Keratinocyte (primary cell): ENCODE measurements around the gene ZNF460. TPM values are rescaled to one million over a fixed set of nuclear protein-coding genes. Genes with fewer than 3 reads are reported as not detected.

Experiments used
- DNase-seq: peaks from one replicate; pipeline ENCODE4 v3.0.0-alpha.2; 2011; ENCODE audit warnings: low read depth, missing footprints, low spot score
- FAIRE-seq: peaks from 2 replicates; lab custom pipeline; 2011; peaks lifted over from hg19 to GRCh38; lab: Jason Lieb, UNC
- H2AFZ ChIP-seq: 2 replicates; pipeline ENCODE4 v1.6.0; 2012; ENCODE audit warnings: low read length, control low read depth, inconsistent platforms; ENCODE audit not compliant: control insufficient read depth
- H3K27ac ChIP-seq: 2 replicates; pipeline ENCODE4 v1.5.1; 2011; ENCODE audit warnings: low read length; ENCODE audit not compliant: control insufficient read depth, insufficient read depth
- H3K27me3 ChIP-seq: 3 replicates; pipeline ENCODE4 v1.6.0; 2011; ENCODE audit warnings: low read length; ENCODE audit not compliant: control insufficient read depth, insufficient read depth; ENCODE audit errors: extremely low read depth
- H3K36me3 ChIP-seq, 2 experiments: 2 replicates in 1 of 2; 3 replicates in 1 of 2; pipeline ENCODE4 v1.5.1; 2011; ENCODE audit warnings: low read length in 2 of 2, mild to moderate bottlenecking in 1 of 2; ENCODE audit not compliant: control insufficient read depth in 2 of 2, insufficient read depth in 2 of 2; ENCODE audit errors: extremely low read depth in 1 of 2
- H3K4me1 ChIP-seq: 3 replicates; pipeline ENCODE4 v1.5.1; 2011; ENCODE audit warnings: low read length; ENCODE audit not compliant: control insufficient read depth, insufficient read depth; ENCODE audit errors: extremely low read depth
- H3K4me2 ChIP-seq: 3 replicates; pipeline ENCODE4 v1.6.0; 2011; ENCODE audit warnings: low read depth, low read length; ENCODE audit not compliant: control insufficient read depth, insufficient read depth; ENCODE audit errors: extremely low read depth
- H3K4me3 ChIP-seq, 3 experiments: fragments of 200-600 bp in 1 of 3; sonication (generic) in 1 of 3; 2 replicates in 2 of 3; 3 replicates in 1 of 3; pipeline ENCODE4 v1.5.1; 2011 to 2016; ENCODE audit warnings: low read length in 3 of 3, mild to moderate bottlenecking in 3 of 3, control low read depth in 2 of 3, inconsistent platforms in 1 of 3, low read depth in 1 of 3, mixed read lengths in 1 of 3, mixed run types in 1 of 3, moderate library complexity in 1 of 3; ENCODE audit not compliant: control insufficient read depth in 2 of 3, insufficient read depth in 2 of 3; ENCODE audit errors: extremely low read depth in 1 of 3
- H3K79me2 ChIP-seq: 2 replicates; pipeline ENCODE4 v1.6.0; 2012; ENCODE audit warnings: low read length; ENCODE audit not compliant: control insufficient read depth, insufficient read depth
- H3K9ac ChIP-seq: 3 replicates; pipeline ENCODE4 v1.6.0; 2011; ENCODE audit warnings: low read length; ENCODE audit not compliant: control insufficient read depth, insufficient read depth; ENCODE audit errors: extremely low read depth
- H3K9me1 ChIP-seq: 3 replicates; pipeline ENCODE4 v1.6.0; 2011; ENCODE audit warnings: low read length; ENCODE audit not compliant: control insufficient read depth, insufficient read depth; ENCODE audit errors: extremely low read depth
- H3K9me3 ChIP-seq: 2 replicates; pipeline ENCODE4 v1.5.1; 2012; ENCODE audit warnings: low read depth, low read length; ENCODE audit not compliant: control insufficient read depth
- H4K20me1 ChIP-seq: 3 replicates; pipeline ENCODE4 v1.6.0; 2011; ENCODE audit warnings: low read length; ENCODE audit not compliant: control insufficient read depth, insufficient read depth; ENCODE audit errors: extremely low read depth
- EZH2 ChIP-seq: IDR thresholded peaks from one replicate; pipeline ENCODE4 v1.6.1; 2012; ENCODE audit warnings: inconsistent platforms, mild to moderate bottlenecking, low read length, moderate library complexity
- dilution Hi-C: fragments of 300-500 bp; cut with MboI; formaldehyde crosslinking; loops from one replicate; pipeline ENCODE4 v1.7.0; 2020; ENCODE audit warnings: low sequenced_read_pairs; ENCODE audit not compliant: extremely low pct_ligation_motif_present
- polyA plus RNA-seq, 5 experiments: library from polyadenylated mRNA; depleted of rRNA in 3 of 5; stranded (reverse) in 3 of 5; stranded (forward) in 1 of 5; unstranded in 1 of 5; fragments of >200 nt; gene quantifications; 1 replicate in 1 of 5; 2 replicates in 3 of 5; 3 replicates in 1 of 5; pipeline versions ENCODE4 v1.2.1 to v1.2.3, GENCODE V29; 2011 to 2012; ENCODE audit warnings: missing spikeins in 2 of 5, low read depth in 1 of 5, low replicate concordance in 1 of 5
- TF ChIP-seq, protein P1 (sequence below), 3 experiments: IDR thresholded peaks in 1 of 3; conservative IDR thresholded peaks in 1 of 3; optimal IDR thresholded peaks in 1 of 3; 2 replicates in 2 of 3; 3 replicates in 1 of 3; pipeline versions ENCODE3 to v1.5.1; 2011; ENCODE audit warnings: low read length in 3 of 3, mild to moderate bottlenecking in 3 of 3, moderate library complexity in 2 of 3, control low read depth in 1 of 3, inconsistent platforms in 1 of 3; ENCODE audit not compliant: insufficient read depth in 2 of 3; ENCODE audit errors: extremely low read depth in 1 of 3

ZNF460 gene
- polyA plus RNA-seq, 1 donor (not counting 4 experiments of a cell fraction or from before 2014, with no cell fraction given), result 10.3 TPM

GRCh38 chr19:57245066-57245465, 35.2 kb upstream of the ZNF460 start:
- dilution Hi-C loops, result no loop called here
- no peaks in the 10 kb centered on the region for H4K20me1 ChIP-seq
- TF ChIP-seq, protein P1, sequence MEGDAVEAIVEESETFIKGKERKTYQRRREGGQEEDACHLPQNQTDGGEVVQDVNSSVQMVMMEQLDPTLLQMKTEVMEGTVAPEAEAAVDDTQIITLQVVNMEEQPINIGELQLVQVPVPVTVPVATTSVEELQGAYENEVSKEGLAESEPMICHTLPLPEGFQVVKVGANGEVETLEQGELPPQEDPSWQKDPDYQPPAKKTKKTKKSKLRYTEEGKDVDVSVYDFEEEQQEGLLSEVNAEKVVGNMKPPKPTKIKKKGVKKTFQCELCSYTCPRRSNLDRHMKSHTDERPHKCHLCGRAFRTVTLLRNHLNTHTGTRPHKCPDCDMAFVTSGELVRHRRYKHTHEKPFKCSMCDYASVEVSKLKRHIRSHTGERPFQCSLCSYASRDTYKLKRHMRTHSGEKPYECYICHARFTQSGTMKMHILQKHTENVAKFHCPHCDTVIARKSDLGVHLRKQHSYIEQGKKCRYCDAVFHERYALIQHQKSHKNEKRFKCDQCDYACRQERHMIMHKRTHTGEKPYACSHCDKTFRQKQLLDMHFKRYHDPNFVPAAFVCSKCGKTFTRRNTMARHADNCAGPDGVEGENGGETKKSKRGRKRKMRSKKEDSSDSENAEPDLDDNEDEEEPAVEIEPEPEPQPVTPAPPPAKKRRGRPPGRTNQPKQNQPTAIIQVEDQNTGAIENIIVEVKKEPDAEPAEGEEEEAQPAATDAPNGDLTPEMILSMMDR (optimal IDR thresholded peaks at IDR 0.05 in 1 of 3, IDR thresholded peaks at IDR 0.05 in 1 of 3, conservative IDR thresholded peaks at IDR 0.05 in 1 of 3; ENCODE audit: extremely low read depth in 1 of 3, insufficient read depth in 2 of 3, low read length in 3 of 3), result no peak
- TF ChIP-seq EZH2, result no peak
- peaks cover 19 to 22% of the 10 kb centered on the region in 2 experiments for H3K36me3 ChIP-seq
- peaks cover 10% of the 10 kb centered on the region for H3K4me1 ChIP-seq
- no peak overlapping the region for H3K9ac ChIP-seq
- no peaks in the 10 kb centered on the region for H3K9me3 ChIP-seq
- H3K4me3 ChIP-seq, result no peak overlapping the region
- FAIRE-seq, result no peak
- H3K4me2 ChIP-seq, result no peak overlapping the region
- H3K27ac ChIP-seq, result no peak overlapping the region
- no peaks in the 10 kb centered on the region for H3K27me3 ChIP-seq
- H3K79me2 ChIP-seq, result peaks cover 34% of the 10 kb centered on the region
- DNase-seq, result no peak
- no peaks in the 10 kb centered on the region for H3K9me1 ChIP-seq
- no peak overlapping the region for H2AFZ ChIP-seq

GRCh38 chr19:57245959-57246358, 34.3 kb upstream of the ZNF460 start:
- Histone ChIP-seq H3K27ac (no peak overlapping the region), H3K79me2 (peaks cover 30% of the 10 kb centered on the region), H3K9ac (no peak overlapping the region), H2AFZ (no peak overlapping the region), H3K9me1 (no peaks in the 10 kb centered on the region), H4K20me1 (no peaks in the 10 kb centered on the region), H3K36me3 (peaks cover 20 to 22% of the 10 kb centered on the region in 2 experiments), H3K9me3 (no peaks in the 10 kb centered on the region), H3K4me1 (peaks cover 10% of the 10 kb centered on the region), H3K4me2 (no peak overlapping the region), H3K27me3 (no peaks in the 10 kb centered on the region), H3K4me3 (no peak overlapping the region)
- TF ChIP-seq, protein P1 (optimal IDR thresholded peaks at IDR 0.05 in 1 of 3, IDR thresholded peaks at IDR 0.05 in 1 of 3, conservative IDR thresholded peaks at IDR 0.05 in 1 of 3; ENCODE audit: extremely low read depth in 1 of 3, insufficient read depth in 2 of 3, low read length in 3 of 3), result no peak
- no peak for TF ChIP-seq EZH2
- DNase-seq, result no peak
- dilution Hi-C loops, result no loop called here
- FAIRE-seq, result no peak
